ENCODE data around the gene DR1.
"Not testable (repeated sequence)": the region's sequence is repeated elsewhere in the genome, so short reads cannot be mapped to it uniquely, and the experiment has no call there.

DNA sequence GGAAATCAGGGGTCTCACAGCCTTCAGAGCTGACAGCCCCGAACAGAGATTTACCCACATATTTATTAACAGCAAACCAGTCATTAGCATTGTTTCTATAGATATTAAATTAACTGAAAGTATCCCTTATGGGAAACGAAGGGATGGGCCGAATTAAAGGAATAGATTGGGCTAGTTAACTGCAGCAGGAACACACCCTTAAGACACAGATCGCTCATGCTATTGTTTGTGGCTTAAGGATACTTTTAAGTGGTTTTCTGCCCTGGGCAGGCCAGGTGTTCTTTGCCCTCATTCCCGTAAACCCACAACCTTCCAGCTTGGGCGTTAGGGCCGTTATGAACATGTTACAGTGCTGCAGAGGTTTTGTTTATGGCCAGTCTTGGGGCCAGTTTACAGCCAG is 40.6 kb downstream of the DR1 start:
- not testable (repeated sequence) for TF ChIP-seq POLR2AphosphoS5 (IDR thresholded peaks at IDR 0.05; ENCODE audit: borderline replicate concordance, low read depth, low read length); EZH2 (IDR thresholded peaks at IDR 0.05)
